GM18511 (cell line): Measurements from ENCODE around the gene ITGAD.
"Not testable (repeated sequence)": the region's sequence is repeated elsewhere in the genome, so short reads cannot be mapped to it uniquely, and the experiment has no call there.

Experiments used
- ATAC-seq: cut with Tn5 transposase; IDR thresholded peaks from one replicate; pipeline ENCODE4 v1.9.1; 2021; ENCODE audit warnings: mild to moderate bottlenecking, moderate library complexity; ENCODE audit not compliant: unreplicated experiment

Gene ITGAD

DNA sequence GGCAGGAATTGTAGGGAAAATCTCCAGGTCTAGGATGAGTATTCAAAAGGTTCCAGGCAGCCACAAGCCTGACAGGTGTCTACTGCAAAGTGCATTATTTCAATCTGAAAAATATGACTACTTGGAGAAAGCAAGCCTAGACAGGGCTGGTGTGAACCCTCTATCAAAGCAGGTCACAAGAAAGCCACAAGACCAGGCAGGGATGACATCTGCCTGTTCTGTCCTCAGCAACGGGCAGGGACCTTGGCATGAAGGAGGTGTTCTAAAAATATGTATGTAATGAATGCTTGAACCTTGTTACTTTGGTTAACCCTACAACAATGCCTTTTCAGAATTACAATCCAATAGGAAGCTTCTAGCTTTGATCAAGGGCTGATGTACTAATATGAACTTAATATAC lies 36.2 kb downstream of the ITGAD start:
- ATAC-seq = no peak

DNA sequence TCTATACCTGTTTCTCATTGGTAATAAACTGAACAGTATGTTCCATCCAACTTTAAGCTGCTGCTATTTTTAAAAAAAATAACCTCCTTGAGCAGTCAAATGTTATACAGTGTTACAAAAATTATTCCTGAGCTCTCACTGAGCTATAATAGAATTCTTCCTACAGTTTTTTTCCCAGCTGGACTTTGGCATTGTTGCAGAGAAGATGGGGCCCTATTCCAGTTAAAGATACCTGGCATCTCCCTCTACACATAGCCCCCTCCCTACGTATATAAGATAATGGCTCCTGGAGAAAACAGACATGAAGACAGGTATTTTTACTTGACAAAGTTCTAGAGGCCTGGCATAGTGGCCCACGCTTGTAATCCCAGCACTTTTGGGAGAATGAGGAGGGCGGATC lies 36.7 kb downstream of the ITGAD start:
- ATAC-seq = no peak

DNA sequence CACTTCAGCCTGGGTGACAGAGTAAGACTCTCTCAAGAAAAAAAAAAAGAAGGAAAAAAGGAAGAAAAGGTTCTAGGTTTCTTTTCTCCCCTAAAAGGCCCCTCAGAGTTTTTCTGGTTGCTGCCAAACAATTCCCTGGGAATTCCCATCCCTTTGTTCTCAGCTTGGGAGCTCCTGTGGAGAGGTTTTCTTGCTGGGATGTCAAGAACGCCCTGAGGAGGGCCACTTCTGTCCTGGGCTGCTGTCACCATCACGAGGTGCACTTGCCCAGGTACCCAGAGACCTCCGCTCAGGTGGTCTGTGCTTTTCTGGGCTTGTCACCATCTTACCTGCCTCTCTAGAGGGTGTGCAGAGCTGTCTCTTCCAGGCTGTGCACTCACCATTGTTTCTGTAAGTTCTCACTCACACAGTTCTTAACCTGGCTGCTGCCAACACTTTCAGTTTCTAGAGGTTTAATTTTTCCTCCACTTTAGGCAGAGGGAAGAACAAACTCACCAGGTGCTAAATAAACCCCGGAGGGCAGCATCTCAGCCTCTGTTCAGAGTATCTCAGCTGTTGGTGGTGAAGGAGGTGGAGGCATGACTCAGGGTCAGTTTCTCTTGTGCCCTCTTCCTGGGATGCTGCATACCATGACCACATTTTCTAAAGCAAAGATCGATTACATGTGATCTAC lies 37.4 kb downstream of the ITGAD start:
- ATAC-seq = no peak

DNA sequence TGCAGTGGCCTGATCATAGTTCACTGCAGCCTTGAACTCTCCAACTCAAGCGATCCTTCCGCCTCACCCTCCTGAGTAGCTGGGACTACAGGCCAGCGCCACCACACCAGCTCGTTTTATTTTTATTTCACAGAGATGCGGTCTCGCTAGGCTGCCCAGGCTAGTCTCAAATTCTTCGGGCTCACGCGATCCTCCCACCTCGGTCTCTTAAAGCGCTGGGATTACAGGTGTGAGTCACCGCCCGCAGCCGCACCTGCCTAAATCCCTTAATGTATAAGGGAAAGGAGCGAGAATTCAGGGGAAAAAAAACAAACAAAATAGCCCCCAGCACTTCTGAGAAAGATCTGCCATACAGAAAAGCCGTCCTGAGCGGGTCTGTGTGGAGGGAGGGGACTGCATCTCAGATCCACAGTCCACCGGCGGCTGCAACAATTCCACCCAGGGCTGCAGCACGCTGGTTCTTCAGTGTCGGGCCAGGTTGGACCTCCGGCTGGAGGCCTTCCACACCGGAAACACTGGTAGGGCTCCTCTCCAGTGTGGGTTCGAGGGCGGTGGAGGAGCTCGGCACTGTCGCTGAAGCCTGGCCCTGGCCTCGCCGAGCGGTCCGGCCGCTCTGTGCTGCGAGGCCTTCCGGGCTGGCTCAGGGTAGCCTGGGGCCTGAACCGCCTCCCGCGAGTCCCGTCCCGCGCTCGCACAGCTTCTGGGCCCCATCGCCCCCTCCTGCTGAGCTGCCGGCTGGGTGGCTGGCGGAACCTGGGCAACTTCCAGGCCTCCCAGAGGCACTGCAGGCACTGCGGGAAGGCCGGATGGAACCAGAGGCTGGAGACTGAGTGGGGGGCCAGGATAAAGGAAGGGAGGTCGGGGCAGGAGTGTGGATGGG lies 42.4 kb downstream of the ITGAD start:
- ATAC-seq = no peak

DNA sequence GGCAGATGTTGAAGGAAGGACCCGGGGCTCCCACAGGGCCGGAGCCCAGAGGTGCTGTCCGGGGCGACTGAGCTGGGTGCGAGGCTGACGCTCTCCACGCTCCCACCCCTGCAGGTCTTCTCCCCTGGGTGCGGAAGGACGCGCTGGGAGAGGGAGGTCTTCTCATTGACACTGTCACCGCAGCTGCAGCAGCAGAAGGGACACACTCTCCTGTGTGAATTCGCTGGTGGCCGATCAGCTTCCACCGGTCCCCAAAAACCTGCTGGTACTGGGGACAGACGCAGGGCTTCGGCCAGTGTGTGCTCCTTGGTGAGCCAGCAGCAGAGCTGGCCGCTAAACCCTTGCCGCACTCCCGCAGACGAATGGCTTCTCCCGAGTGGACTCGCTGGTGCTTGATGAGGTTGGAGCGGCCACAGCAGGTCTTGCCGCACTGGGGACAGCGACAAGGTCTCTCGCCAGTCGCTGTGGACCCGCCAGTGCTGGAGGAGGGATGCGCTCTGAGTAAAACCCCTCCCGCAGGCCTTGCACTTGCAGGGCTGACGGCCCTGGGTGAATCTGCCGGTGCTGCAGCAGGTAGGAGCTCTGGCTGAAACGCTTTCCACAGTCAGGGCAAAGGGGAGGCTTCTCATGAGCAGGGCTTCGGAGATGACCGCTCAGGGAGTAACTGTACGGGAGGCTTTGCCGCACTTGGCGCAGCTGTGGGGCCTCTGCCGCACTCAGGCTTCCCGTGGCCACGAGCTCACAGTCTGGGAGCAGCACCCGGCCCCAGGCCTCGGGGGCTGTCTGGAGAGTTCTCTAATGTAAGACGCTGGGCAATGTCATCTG lies 43.3 kb downstream of the ITGAD start:
- ATAC-seq = no peak

DNA sequence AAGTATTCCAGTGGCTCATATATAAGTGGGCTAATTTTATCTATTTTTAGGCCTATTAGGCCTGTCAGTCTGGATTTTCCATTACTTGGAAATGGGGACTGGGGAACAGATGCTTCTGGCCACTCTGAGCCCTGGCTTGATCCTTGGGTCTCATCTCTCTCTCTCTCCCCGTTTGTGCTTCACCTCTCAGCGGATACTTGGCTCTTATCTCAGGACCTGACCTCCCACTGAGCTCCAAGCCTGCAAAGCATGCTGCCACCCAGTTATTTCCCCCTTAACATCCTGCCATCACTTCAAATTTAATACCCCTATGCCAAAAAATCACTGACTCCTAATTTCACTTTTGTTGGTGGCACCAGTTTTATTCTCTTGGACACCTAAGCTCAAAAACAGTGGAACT lies 45.3 kb downstream of the ITGAD start:
- no peak for ATAC-seq

DNA sequence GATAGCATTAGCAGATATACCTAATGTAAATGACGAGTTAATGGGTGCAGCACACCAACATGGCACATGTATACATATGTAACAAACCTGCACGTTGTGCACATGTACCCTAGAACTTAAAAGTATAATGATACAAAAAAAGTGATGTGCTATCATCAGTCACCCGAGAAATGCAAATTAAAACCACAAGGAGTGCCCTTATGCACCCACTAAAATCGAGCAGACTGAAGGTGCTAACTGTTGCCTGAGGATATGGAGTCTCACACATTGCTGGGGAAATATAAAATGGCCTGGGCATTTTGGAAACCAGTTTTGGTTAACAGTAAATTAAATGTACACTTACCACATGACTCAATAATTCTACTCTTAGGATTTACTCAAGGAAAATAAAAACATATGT lies 45.9 kb downstream of the ITGAD start:
- not testable (repeated sequence) for ATAC-seq

DNA sequence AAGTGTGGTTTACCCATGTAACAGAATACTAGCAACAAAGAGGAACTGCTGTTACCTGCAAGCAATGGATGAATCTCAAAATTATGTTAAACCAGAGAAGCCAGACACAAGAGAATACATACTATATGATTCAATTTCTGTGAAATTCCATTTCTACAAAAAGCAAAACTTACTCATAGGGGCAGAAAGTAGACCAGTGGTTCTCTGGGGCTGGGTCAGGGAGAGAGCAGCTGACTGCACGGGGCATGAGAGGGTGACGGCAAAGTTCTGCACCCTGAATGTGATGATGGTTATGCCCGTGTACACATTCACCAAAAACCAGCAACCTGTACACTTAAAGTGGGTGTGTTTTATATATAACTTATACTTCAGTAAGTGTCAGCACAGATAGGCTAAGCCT lies 46.4 kb downstream of the ITGAD start:
- ATAC-seq = no peak

DNA sequence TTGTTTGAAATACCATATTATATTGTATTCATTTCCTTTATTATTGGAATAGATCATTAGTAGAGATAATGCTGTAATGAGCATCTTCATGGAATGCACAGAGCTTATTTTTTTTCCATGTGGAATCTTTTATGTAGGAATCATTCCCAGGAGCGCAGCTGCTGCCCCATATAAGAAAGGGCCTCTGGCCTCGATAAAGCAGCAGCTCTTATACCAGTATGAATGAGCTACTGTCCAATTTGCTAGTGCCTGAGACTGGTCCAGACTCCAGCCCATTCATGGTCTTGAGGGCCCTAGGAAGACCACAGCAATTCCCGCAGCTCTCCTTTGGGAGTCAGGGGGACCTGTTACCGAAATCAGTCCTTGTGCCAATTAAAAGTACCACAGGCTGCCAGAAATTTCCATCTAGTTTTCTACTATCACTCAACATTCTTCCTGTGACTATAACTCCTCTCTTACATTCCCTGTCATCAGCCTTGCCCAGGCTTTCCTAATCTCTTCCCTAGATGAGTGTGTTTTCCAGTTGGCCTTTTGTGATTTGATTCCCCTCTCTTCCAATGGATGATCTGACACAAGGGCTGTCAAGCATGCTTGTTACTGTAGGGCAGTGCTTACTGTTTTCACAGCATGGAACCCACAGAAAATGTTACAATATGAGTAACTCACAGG lies 47.5 kb downstream of the ITGAD start:
- no peak for ATAC-seq

DNA sequence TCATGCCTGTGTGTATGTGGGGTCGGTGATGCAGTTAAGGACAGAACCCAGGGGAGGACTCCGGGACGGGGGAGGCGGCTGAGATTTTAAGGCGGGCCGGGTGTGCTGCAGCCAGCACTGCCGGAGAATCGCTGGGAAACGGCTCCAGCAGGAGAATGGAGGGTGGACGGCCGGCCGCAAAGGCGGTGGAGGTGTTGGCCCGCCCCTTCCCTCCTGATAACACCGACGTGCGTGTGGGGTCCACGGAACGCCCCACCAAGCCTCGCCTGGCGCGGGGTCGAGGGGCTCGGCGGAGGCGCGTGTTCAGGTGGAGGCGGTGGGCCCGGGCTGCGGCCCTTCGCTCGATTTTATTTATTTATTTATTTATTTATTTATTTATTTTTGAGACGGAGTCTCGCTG lies 48.8 kb downstream of the ITGAD start:
- no peak for ATAC-seq

DNA sequence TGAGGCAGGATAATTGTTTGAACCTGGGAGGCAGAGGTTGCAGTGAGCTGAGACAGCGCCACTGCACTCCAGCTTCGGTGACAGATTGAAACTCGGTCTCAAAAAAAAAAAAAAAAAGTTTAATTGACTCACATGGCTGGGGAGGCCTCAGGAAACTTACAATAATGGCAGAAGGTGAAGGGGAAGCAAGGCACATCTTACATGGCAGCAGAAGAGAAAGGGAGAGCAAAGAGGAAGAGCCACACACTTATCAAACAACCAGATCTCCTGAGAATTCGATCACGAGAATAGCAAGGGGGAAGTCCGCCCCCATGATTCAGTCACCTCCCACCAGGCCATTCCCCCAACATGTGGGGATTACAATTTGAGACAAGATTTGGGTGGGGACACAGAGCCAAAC lies 52.8 kb downstream of the ITGAD start:
- ATAC-seq = not testable (repeated sequence)

DNA sequence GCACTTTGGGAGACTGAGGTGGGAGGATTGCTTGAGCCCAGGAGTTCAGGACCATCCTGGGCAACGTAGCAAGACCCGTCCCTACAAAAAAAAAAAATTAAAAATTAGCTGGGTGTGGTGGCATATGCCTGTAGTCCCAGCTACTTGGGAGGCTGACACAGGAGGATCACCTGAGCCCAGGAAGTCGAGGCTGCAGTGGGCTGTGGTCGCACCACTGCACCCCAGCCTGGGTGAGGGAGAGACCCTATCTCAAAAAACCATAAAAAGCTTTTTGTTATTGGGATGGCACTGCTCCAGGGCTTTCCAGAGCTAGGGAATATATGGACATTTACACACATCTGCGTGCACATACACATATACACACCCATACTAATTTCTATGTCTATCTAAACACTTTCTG lies 58.1 kb downstream of the ITGAD start:
- ATAC-seq = no peak

DNA sequence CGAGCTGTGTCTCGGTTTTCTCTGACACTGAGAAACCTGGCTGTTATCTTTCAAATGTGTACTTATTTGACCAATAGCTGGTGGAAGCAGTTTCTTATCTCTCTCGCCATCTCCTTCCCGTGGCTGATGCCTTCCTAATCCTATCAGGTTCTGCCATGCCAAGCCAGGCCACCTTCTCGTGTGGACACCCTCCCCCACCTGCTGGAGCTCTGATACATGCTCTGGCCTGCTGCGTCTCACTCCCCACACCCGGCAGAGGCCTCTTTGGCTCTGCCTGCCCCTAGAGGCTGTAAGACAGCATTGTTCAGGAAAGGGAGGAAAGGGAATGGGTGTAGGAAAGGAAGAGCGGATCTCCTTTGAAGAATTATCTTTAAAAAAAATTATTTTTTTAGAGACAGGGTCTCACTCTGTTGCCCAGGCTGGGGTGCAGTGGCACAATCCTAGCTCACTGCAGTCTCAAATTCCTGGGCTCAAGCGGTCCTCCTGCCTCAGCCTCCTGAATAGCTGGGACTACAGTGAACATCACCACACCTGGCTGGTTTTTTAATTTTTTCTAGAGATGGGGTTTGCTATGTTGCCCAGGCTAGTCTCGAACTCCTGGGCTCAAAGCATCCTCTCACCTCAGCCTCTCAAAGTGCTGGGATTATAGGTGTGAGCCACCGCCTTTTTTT lies 58.7 kb downstream of the ITGAD start:
- no peak for ATAC-seq

DNA sequence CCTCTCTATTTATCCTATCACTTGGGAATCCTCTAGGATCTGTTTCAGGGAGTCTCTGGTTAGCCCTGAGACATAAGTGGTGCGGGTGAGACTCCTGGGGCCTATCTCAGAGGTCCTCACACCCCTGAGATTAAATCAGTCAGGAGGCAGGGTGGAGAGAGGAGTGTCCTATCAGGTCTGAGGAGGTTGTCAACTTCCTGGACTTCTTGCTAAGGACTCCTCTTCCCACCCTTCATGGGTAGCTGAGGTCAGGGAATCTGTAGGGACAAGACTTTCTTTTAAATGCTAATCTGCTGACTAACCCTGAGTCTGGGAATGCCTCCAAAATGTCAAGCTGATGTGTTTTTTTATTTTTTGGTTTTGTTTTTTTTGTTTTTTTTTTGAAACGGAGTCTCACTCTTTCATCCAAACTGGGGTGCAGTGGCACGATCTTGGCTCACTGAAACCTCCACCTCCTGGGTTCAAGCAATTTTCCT lies 59.5 kb downstream of the ITGAD start:
- no peak for ATAC-seq

DNA sequence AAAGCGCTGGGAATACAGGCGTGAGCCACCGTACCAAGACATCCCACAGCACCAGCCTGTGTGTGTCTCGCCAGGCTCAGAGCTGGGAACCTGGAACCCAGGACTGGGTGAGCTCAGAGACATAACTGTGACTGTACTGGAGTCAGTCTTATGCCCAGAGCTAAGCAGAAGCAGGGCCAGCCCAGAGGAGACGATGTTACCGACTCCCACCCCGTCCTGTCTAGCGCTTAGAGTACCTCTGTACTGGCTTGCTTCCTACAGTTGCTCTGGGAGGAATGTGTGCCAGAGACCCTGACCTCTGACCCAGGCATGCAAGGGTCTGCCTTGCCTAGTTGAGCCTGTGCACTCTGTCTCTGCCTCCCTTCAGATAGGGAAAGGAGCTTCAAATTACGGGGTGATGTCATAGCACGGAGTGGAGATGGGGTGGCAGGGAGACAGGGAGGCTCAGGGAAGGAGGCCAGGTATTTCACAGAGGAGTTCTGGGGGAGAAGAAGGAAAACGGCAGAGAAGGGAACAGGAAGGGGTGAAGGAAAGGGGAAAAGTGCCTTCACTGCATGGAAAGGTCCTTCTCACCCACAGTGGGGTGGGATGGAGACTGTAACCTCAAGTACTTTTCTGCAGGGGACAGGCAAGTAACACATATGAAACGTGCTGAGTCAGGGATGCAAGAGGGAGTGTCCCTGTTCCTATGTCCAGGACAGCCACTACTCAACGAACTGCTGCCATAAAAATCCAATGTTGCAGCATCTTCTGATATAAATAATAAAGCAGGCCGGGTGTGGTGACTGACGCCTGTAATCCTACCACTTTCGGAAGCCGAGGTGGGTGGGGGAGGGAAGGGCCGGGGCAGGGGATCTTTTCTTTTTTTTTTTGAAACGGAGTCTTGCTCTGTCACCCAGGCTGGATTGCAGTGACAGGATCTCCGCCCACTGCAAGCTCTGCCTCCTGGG lies 60.4 kb downstream of the ITGAD start:
- ATAC-seq = no peak

DNA sequence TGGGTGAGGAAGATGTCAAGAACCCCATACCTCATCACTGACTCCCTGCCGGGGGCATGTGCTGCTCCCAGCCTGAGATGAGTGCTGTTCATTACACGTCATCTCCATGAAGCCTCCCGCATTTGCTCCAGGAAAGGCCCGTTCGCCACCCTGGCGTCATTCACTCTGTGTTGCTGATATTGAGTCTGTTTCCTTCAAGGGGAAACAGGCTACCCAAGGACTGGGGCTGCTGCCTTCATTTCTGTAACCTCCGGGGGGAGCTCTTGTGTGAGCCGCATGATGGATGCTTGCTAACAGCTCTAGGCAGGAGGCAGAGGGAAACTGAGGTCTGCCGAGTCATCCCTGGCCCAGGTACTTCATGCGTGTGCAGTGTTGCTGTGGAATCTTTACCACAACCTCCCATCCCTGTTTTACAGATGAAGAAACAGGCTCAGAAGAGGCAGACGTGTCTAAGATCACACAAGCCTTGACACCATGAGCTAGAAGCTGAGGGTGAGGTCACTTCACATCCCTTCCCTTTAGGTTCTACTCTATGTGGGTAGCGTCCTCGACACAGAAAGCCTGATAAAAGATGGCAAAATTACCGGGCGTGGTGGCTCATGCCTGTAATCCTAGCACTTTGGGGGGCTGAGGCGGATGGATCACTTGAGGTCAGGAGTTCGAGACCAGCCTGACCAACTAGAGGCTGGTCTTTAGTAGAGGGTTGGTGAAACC lies 62.6 kb downstream of the ITGAD start:
- no peak for ATAC-seq

DNA sequence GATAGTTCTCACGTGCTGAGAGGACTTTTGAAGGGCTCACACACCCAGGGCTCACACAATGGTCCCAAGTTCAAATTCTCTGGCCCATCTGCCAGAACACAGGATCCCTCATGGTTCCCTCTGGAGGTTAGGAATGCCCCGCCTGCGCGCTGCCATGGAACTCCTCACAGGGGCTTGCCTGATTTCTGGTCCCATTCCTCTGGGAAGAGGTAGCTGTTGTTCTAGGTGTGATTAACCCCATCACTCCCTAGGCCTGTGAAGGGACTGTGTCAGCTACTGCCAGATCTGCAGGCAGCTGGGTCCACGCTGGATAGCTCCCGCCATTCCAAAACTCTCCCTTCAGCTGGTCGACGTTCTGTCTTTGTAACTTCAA lies 63.8 kb downstream of the ITGAD start:
- no peak for ATAC-seq

DNA sequence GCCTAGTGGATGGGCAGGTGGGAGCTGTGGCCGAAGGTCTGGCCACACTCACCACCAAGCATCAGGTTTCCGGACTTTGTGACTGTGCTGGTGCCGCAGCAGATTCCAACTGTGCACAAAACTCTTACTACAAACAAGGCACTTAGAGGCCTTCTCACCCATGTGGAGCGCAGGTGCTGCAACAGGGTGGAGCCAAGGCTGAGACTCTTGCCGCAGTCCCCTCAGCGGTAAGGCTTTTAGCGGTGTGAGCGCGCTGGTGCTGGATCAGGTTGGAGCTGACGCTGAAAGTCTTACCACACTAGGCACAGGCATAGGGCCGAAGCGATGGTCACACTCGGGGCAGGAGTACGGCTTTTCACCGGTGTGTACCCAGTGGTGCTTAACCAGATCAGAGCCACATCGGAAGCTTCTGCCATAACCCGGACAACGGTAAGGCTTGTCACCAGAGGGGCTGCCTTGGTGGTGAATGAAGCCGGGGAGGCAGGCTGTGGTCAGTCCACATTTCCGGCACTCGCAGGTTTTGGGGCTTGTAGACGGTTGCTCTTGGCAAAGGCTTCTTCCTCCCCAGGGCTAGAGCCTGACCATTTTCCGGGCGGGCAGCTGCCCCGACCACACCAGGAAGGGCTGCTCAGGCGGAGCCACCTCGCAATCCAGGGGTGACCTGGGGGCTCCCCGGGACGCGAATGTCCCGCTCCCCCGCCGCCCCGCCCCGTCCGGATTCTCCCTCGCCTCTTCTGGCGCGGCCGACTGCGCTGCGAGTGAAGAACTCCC lies 65.1 kb downstream of the ITGAD start:
- peak; percentile 22 for ATAC-seq
